Testis (tissue), 3 donors: ENCODE data around the gene GABRR1. TPM values are rescaled to one million over a fixed set of nuclear protein-coding genes. Genes with fewer than 3 reads are reported as not detected.

Experiments used
- DNase-seq: peaks from one replicate; pipeline ENCODE4 v3.0.0-alpha.2; 2019
- H3K27ac ChIP-seq, 2 donors: fragments of 200-600 bp; sonication (generic); one replicate each; pipeline ENCODE4 v1.5.1; 2019
- H3K27me3 ChIP-seq: fragments of 200-600 bp; sonication (generic); one replicate; pipeline ENCODE4 v1.5.1; 2019
- H3K36me3 ChIP-seq: fragments of 200-600 bp; sonication (generic); one replicate; pipeline ENCODE4 v1.5.1; 2017; ENCODE audit warnings: low read depth; ENCODE audit errors: missing control alignments
- H3K4me1 ChIP-seq: fragments of 200-600 bp; sonication (generic); one replicate; pipeline ENCODE4 v1.5.1; 2019
- H3K4me3 ChIP-seq, 2 donors: fragments of 200-600 bp; sonication (generic); one replicate each; pipeline ENCODE4 v1.5.1; 2017 to 2019
- H3K9me3 ChIP-seq: fragments of 200-600 bp; sonication (generic); one replicate; pipeline ENCODE4 v1.5.1; 2017
- POLR2A ChIP-seq: fragments of 450-650 bp; IDR thresholded peaks from one replicate; pipeline ENCODE4 v1.6.1; 2017; ENCODE audit warnings: antibody characterized with exemption, mild to moderate bottlenecking, moderate library complexity
- WGBS, 2 donors: methylation state at CpG; one replicate each; pipeline ENCODE4 v1.1.5; 2018; 5-methylcytosine and 5-hydroxymethylcytosine counted together
- intact Hi-C: fragments of 100-400 bp; cut with DNase I; formaldehyde crosslinking; loops from one replicate; pipeline ENCODE4 v1.15.1; 2023; ENCODE audit warnings: low total_unique reads
- polyA plus RNA-seq: library from polyadenylated mRNA; stranded (reverse); fragments of 350-450 nt; fragmentation: Illumina TruSeq; extraction: RNeasy Lipid Tissue Mini Kit (QIAGEN cat#74804); gene quantifications from one replicate; pipeline ENCODE4 v1.2.3, GENCODE V29; 2014; ENCODE audit warnings: low read depth, low replicate concordance; ENCODE audit not compliant: insufficient read depth
- total RNA-seq, 2 donors: library from RNA; depleted of rRNA; stranded (reverse); fragments of >200 nt; gene quantifications; one replicate each; pipeline ENCODE4 v1.2.3, GENCODE V29; 2016
- TF ChIP-seq, protein P1 (sequence below), 3 experiments: fragments of 450-650 bp in 2 of 3; fragments of 200-600 bp in 1 of 3; sonication (generic) in 1 of 3; IDR thresholded peaks; one replicate each; pipeline ENCODE4 v1.5.1; 2016 to 2019; ENCODE audit warnings: antibody characterized with exemption in 3 of 3, mild to moderate bottlenecking in 2 of 3, moderate library complexity in 1 of 3

The GABRR1 gene
- total and polyA plus RNA-seq, 3 donors from 2014 or later = 1.6 to 3.4 (median 3.0) TPM

DNA sequence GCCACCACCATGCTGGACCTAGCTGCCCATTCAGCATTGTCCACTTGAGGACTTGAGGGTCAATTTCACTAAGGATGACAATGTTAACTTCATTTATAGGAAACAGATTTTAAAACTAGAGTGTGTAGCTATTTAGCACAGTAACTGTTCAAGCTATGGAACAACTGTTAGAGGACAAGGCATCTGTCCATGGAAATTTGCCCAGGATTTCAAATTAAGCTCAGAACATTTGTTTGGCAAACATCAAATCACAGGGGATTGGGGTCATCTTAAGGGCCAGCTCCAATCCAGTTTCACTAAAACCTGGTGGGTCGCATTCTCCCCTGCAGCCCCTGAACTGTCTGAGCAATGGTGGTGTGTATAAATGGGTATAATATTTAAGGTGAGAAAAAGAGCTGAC, 36.2 kb downstream of the GABRR1 start:
- no peak overlapping the region for H3K4me3 ChIP-seq
- no peaks in the 10 kb centered on the region for H3K36me3 ChIP-seq
- H3K27me3 ChIP-seq = no peaks in the 10 kb centered on the region
- H3K27ac ChIP-seq = no peak overlapping the region
- H3K4me1 ChIP-seq = no peaks in the 10 kb centered on the region
- no peaks in the 10 kb centered on the region for H3K9me3 ChIP-seq
- intact Hi-C loops = no loop called here
- TF ChIP-seq, protein P1, sequence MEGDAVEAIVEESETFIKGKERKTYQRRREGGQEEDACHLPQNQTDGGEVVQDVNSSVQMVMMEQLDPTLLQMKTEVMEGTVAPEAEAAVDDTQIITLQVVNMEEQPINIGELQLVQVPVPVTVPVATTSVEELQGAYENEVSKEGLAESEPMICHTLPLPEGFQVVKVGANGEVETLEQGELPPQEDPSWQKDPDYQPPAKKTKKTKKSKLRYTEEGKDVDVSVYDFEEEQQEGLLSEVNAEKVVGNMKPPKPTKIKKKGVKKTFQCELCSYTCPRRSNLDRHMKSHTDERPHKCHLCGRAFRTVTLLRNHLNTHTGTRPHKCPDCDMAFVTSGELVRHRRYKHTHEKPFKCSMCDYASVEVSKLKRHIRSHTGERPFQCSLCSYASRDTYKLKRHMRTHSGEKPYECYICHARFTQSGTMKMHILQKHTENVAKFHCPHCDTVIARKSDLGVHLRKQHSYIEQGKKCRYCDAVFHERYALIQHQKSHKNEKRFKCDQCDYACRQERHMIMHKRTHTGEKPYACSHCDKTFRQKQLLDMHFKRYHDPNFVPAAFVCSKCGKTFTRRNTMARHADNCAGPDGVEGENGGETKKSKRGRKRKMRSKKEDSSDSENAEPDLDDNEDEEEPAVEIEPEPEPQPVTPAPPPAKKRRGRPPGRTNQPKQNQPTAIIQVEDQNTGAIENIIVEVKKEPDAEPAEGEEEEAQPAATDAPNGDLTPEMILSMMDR (IDR thresholded peaks at IDR 0.05) = no peak
- TF ChIP-seq POLR2A = no peak
- 67 to 72% methylated on average over 1 of the region's 1 CpG for WGBS, 2 donors
- DNase-seq = no peak

DNA sequence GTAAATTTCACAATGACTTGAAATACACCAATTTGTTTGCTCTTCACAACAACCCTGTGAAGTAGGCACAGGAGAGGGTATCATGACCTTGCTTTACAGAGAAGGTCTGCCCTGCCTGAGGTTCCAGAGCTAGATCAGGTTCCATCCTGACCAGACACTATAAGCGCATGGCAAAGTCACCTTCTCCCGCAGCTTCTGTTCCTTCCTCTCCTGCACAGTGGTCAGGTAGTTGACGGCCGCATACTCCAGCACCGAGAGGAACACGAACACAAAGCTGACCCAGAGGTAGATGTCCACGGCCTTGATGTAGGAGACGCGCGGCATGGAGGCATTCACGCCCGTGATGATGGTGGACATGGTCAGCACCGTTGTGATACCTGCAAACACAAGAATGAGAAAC, 37.0 kb downstream of the GABRR1 start:
- Histone ChIP-seq H3K36me3 (no peaks in the 10 kb centered on the region), H3K4me1 (no peaks in the 10 kb centered on the region), H3K4me3 (no peak overlapping the region), H3K9me3 (no peaks in the 10 kb centered on the region), H3K27ac (no peak overlapping the region), H3K27me3 (no peaks in the 10 kb centered on the region)
- TF ChIP-seq, protein P1 (IDR thresholded peaks at IDR 0.05) = no peak
- TF ChIP-seq POLR2A = no peak
- intact Hi-C loops = no loop called here
- 97% methylated on average over 12 to 13 of the region's 13 CpGs for WGBS, 2 donors
- no peak for DNase-seq

DNA sequence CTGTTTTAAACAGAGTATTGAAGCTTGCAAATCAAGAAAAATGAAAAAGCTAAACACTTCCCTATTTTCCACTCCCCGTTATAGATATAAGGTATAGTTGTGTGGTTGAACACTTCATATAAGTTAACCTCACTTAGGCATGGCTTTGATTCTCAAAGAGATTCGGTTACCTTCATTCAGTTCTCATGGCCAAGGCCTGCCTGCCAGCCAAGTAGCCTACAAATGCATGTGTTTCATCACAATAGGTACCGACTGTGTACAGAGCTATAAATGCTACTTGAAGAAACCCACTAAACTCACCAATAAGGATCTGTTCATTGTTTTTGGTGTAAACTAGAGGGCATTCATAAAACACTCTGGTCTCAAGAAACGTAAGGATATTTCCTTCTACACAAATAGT, 43.5 kb downstream of the GABRR1 start:
- 90 to 92% methylated on average over 4 of the region's 4 CpGs for WGBS, 2 donors
- Histone ChIP-seq H3K36me3 (no peaks in the 10 kb centered on the region), H3K27me3 (no peaks in the 10 kb centered on the region), H3K4me1 (no peaks in the 10 kb centered on the region), H3K27ac (no peak overlapping the region), H3K9me3 (no peaks in the 10 kb centered on the region), H3K4me3 (no peak overlapping the region)
- intact Hi-C loops = no loop called here
- DNase-seq = no peak
- TF ChIP-seq, protein P1 (IDR thresholded peaks at IDR 0.05) = no peak
- no peak for TF ChIP-seq POLR2A

DNA sequence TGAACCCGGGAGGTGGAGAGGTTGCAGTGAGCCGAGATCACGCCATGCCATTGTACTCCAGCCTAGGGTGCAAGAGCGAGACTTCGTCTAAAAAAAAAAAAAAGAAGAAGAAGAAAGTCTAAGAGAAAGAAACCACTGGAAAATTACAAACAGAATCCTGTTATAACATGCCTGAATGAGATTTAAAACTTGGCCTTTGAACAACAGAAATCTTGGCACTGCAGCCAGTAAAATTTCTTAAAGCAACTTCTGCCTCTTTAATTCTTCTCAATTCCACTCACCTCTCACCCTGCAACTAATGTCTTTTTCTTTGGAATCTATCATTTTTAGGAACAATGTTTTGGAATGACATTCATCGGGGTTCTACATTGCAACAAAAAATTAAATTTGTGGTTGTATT, 45.0 kb downstream of the GABRR1 start:
- Histone ChIP-seq H3K4me3 (no peak overlapping the region), H3K36me3 (no peaks in the 10 kb centered on the region), H3K27me3 (no peaks in the 10 kb centered on the region), H3K27ac (no peak overlapping the region), H3K4me1 (no peaks in the 10 kb centered on the region), H3K9me3 (no peaks in the 10 kb centered on the region)
- TF ChIP-seq POLR2A = no peak
- TF ChIP-seq, protein P1 (IDR thresholded peaks at IDR 0.05) = no peak
- 49 to 57% methylated on average over 6 of the region's 6 CpGs for WGBS, 2 donors
- intact Hi-C loops = no loop called here
- DNase-seq = no peak

DNA sequence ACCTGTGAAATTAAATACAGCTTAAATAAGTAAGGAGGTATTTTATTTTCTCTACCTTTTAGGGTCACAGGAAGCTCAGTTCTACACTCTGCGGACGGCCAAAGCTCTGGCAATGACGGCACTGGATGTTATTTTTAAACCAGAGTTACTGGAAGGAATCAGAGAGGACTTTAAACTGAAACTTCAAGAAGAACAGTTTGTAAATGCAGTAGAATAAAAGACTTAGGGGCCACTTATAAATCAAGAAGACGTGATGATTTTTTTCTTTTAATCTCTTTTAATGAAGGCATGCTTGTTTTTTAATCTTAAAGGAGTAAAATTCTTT, 55.1 kb downstream of the GABRR1 start:
- H3K9me3 ChIP-seq = no peaks in the 10 kb centered on the region
- 47 to 60% methylated on average over 4 of the region's 4 CpGs for WGBS, 2 donors
- H3K36me3 ChIP-seq = no peaks in the 10 kb centered on the region
- DNase-seq = peak; percentile 46
- H3K27ac ChIP-seq = peak overlapping the region; percentile 57 to 67
- H3K4me3 ChIP-seq = no peak overlapping the region
- intact Hi-C loops = no loop called here
- H3K27me3 ChIP-seq = no peaks in the 10 kb centered on the region
- H3K4me1 ChIP-seq = no peaks in the 10 kb centered on the region
- TF ChIP-seq, protein P1 (IDR thresholded peaks at IDR 0.05) = no peak
- TF ChIP-seq POLR2A = no peak
